Endothelial cell of umbilical vein (primary cell): ENCODE results near the gene NANOGP8. TPM values are rescaled to one million over a fixed set of nuclear protein-coding genes. Genes with fewer than 3 reads are reported as not detected.

ENCODE experiments used
- BruUV-seq: library from RNA; stranded (reverse); fragments of 400-500 nt; replicated peaks from 2 replicates; lab custom pipeline; 2021; lab: Mats Ljungman, UMichigan
- CTCF ChIA-PET: fragments of 300-600, 350-600 bp; sonication (Branson Sonifier 250); formaldehyde crosslinking; loops from one replicate; lab custom pipeline; 2021; ENCODE audit warnings: antibody characterized with exemption, inconsistent platforms; lab: Charles Lee
- POLR2A ChIA-PET: fragments of 300-600, 350-600 bp; sonication (Branson Sonifier 250); formaldehyde crosslinking; loops from one replicate; lab custom pipeline; 2021; ENCODE audit warnings: antibody characterized with exemption, inconsistent platforms; lab: Charles Lee
- DNase-seq: peaks from one replicate; pipeline ENCODE4 v3.0.0-alpha.2; 2011; ENCODE audit warnings: low read depth, low spot score
- FAIRE-seq: peaks from 2 replicates; lab custom pipeline; 2011; peaks lifted over from hg19 to GRCh38; lab: Jason Lieb, UNC
- H2AFZ ChIP-seq: 2 replicates; pipeline ENCODE4 v1.6.0; 2012; ENCODE audit warnings: low read depth, low read length, control low read depth, inconsistent platforms
- H3K27ac ChIP-seq: 2 replicates; pipeline ENCODE4 v1.5.1; 2011; ENCODE audit warnings: low read depth, mild to moderate bottlenecking, control low read depth, low read length, moderate library complexity; ENCODE audit not compliant: insufficient read depth
- H3K27me3 ChIP-seq, 2 experiments: 2 replicates each; pipeline versions ENCODE4 v1.6.0 to v1.6.1; 2011; ENCODE audit warnings: low read length in 2 of 2, mixed read lengths in 1 of 2; ENCODE audit not compliant: control insufficient read depth in 2 of 2, insufficient read depth in 2 of 2
- H3K36me3 ChIP-seq, 2 experiments: 2 replicates in 1 of 2; 3 replicates in 1 of 2; pipeline ENCODE4 v1.5.1; 2011; ENCODE audit warnings: low read length in 2 of 2, mild to moderate bottlenecking in 1 of 2, moderate library complexity in 1 of 2; ENCODE audit not compliant: control insufficient read depth in 2 of 2, insufficient read depth in 2 of 2; ENCODE audit errors: extremely low read depth in 1 of 2
- H3K4me1 ChIP-seq: 3 replicates; pipeline ENCODE4 v1.5.1; 2011; ENCODE audit warnings: mild to moderate bottlenecking, low read length; ENCODE audit not compliant: control insufficient read depth, insufficient read depth; ENCODE audit errors: extremely low read depth
- H3K4me2 ChIP-seq: 2 replicates; pipeline ENCODE4 v1.6.1; 2011; ENCODE audit warnings: low read length, control low read depth, mixed read lengths; ENCODE audit not compliant: insufficient read depth
- H3K4me3 ChIP-seq, 3 experiments: fragments of 200-600 bp in 1 of 3; sonication (generic), shearing (Covaris generic) in 1 of 3; replicated peaks in 1 of 3; 2 replicates each; pipeline ENCODE4 v1.5.1; 2011 to 2016; ENCODE audit warnings: control low read depth in 3 of 3, low read length in 3 of 3, mild to moderate bottlenecking in 2 of 3, inconsistent platforms in 1 of 3, low read depth in 1 of 3, moderate library complexity in 1 of 3; ENCODE audit not compliant: insufficient read depth in 1 of 3
- H3K79me2 ChIP-seq: 2 replicates; pipeline ENCODE4 v1.6.0; 2012; ENCODE audit warnings: low read length, inconsistent platforms; ENCODE audit not compliant: control insufficient read depth, insufficient read depth
- H3K9ac ChIP-seq: replicated peaks from 2 replicates; pipeline ENCODE3; 2011; ENCODE audit warnings: low read length, control low read depth; ENCODE audit not compliant: insufficient read depth; ENCODE audit errors: extremely low read depth
- H3K9me1 ChIP-seq: replicated peaks from 3 replicates; pipeline ENCODE4 v1.6.0; 2011; ENCODE audit warnings: mild to moderate bottlenecking, low read length; ENCODE audit not compliant: control insufficient read depth, insufficient read depth; ENCODE audit errors: extremely low read depth
- H3K9me3 ChIP-seq: replicated peaks from 2 replicates; pipeline ENCODE4 v1.5.1; 2012; ENCODE audit warnings: low read length, inconsistent platforms; ENCODE audit not compliant: control insufficient read depth, insufficient read depth
- H4K20me1 ChIP-seq: replicated peaks from 2 replicates; pipeline ENCODE3; 2011; ENCODE audit warnings: mild to moderate bottlenecking, low read length; ENCODE audit not compliant: control insufficient read depth, insufficient read depth; ENCODE audit errors: extremely low read depth
- EZH2 ChIP-seq: IDR thresholded peaks from 2 replicates; pipeline ENCODE4 v1.6.1; 2012; ENCODE audit warnings: borderline replicate concordance, low read depth, mild to moderate bottlenecking, moderate library complexity, low read length, inconsistent platforms; ENCODE audit not compliant: severe bottlenecking
- FOS ChIP-seq: IDR thresholded peaks from 2 replicates; pipeline ENCODE4 v1.6.1; 2011; ENCODE audit warnings: mild to moderate bottlenecking, low read length, moderate library complexity, borderline replicate concordance; ENCODE audit not compliant: insufficient read depth
- GATA2 ChIP-seq: IDR thresholded peaks from 2 replicates; pipeline ENCODE4 v1.7.0; 2011; ENCODE audit warnings: low read depth, mild to moderate bottlenecking, moderate library complexity, mixed read lengths, low read length; ENCODE audit not compliant: insufficient read length, insufficient read depth
- JUN ChIP-seq: IDR thresholded peaks from 2 replicates; pipeline ENCODE4 v1.6.1; 2011; ENCODE audit warnings: borderline replicate concordance, low read depth; ENCODE audit not compliant: insufficient read length, insufficient read depth
- MYC ChIP-seq: IDR thresholded peaks from one replicate; pipeline ENCODE4 v1.6.1; 2011; ENCODE audit warnings: mild to moderate bottlenecking, low read depth, low read length
- POLR2A ChIP-seq: IDR thresholded peaks from 2 replicates; pipeline ENCODE4 v1.6.1; 2012; ENCODE audit warnings: low read depth, mild to moderate bottlenecking, control low read depth, low read length
- POLR2AphosphoS5 ChIP-seq: IDR thresholded peaks from 2 replicates; pipeline ENCODE4 v1.6.1; 2012; ENCODE audit warnings: low read depth, mild to moderate bottlenecking, control low read depth, low read length, moderate library complexity; ENCODE audit not compliant: insufficient read depth
- dilution Hi-C: fragments of 300-500 bp; cut with MboI; formaldehyde crosslinking; loops from one replicate; pipeline ENCODE4 v1.15.0; 2019; ENCODE audit warnings: low sequenced_read_pairs; ENCODE audit not compliant: extremely low pct_ligation_motif_present
- intact Hi-C: fragments of 100-400 bp; cut with micrococcal nuclease; formaldehyde crosslinking; loops from one replicate; pipeline ENCODE4 v1.10.0; 2022
- polyA plus RNA-seq, 4 experiments: library from polyadenylated mRNA; depleted of rRNA in 3 of 4; stranded (reverse) in 3 of 4; unstranded in 1 of 4; fragments of >200 nt; gene quantifications; 2 replicates each; pipeline versions ENCODE4 v1.2.1 to v1.2.3, GENCODE V29; 2011 to 2012; ENCODE audit warnings: missing spikeins in 1 of 4
- total RNA-seq: library from RNA; stranded (reverse); gene quantifications from 2 replicates; pipeline ENCODE4 v1.2.3, GENCODE V29; 2021
- TF ChIP-seq, protein P1 (sequence below), 2 donors: IDR thresholded peaks; 1 replicate in 1 of 2; 2 replicates in 1 of 2; pipeline ENCODE4 v1.5.1; 2011; ENCODE audit warnings: low read length in 2 of 2, mild to moderate bottlenecking in 2 of 2, moderate library complexity in 2 of 2, control low read depth in 1 of 2, inconsistent platforms in 1 of 2, low read depth in 1 of 2; ENCODE audit not compliant: insufficient read depth in 1 of 2; ENCODE audit errors: extremely low read depth in 1 of 2
- TF ChIP-seq, protein P2 (sequence below): IDR thresholded peaks from 2 replicates; pipeline ENCODE4 v1.6.1; 2011; ENCODE audit not compliant: insufficient read depth, insufficient read length

The NANOGP8 gene
- total and polyA plus RNA-seq, 2 donors (not counting 3 experiments of a cell fraction or from before 2014, with no cell fraction given) = not detected

DNA sequence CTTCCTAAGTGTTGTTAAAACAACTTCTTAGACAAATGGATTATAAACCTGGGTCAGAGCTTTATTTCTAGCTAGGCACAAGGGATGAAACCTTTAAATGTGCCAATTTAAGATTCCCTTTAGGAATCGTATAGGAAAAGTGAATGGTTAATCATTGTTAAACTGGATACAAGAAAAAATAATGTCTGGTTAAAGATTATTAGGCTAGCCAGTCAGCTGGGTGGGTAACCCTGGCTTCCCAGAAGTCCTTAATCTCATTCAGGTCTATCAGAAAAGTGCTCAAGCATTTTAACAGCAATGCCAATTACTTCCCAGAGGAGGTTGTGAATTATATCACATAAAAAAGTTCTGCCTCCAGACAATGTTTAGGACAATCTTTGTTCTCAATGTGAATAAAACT is 37.6 kb downstream of the NANOGP8 start:
- ChIA-PET POLR2A (no interaction called here), CTCF (no interaction called here)
- Histone ChIP-seq H3K4me1 (no peaks in the 10 kb centered on the region), H4K20me1 (no peaks in the 10 kb centered on the region), H3K9me1 (no peaks in the 10 kb centered on the region), H2AFZ (no peak overlapping the region), H3K9me3 (no peaks in the 10 kb centered on the region), H3K27ac (no peak overlapping the region), H3K79me2 (no peaks in the 10 kb centered on the region), H3K4me2 (no peak overlapping the region), H3K36me3 (no peaks in the 10 kb centered on the region), H3K9ac (no peak overlapping the region), H3K4me3 (no peak overlapping the region), H3K27me3 (peaks cover 0 to 2% of the 10 kb centered on the region in 2 experiments)
- TF ChIP-seq JUN (no peak), POLR2AphosphoS5 (no peak)
- TF ChIP-seq, protein P1, sequence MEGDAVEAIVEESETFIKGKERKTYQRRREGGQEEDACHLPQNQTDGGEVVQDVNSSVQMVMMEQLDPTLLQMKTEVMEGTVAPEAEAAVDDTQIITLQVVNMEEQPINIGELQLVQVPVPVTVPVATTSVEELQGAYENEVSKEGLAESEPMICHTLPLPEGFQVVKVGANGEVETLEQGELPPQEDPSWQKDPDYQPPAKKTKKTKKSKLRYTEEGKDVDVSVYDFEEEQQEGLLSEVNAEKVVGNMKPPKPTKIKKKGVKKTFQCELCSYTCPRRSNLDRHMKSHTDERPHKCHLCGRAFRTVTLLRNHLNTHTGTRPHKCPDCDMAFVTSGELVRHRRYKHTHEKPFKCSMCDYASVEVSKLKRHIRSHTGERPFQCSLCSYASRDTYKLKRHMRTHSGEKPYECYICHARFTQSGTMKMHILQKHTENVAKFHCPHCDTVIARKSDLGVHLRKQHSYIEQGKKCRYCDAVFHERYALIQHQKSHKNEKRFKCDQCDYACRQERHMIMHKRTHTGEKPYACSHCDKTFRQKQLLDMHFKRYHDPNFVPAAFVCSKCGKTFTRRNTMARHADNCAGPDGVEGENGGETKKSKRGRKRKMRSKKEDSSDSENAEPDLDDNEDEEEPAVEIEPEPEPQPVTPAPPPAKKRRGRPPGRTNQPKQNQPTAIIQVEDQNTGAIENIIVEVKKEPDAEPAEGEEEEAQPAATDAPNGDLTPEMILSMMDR (IDR thresholded peaks at IDR 0.05; ENCODE audit: extremely low read depth in 1 of 2, insufficient read depth in 1 of 2, low read depth in 1 of 2, low read length in 2 of 2) = no peak
- intact Hi-C loops = no loop called here
- no peak for FAIRE-seq
- BruUV-seq = no TSS peak
- no peak for DNase-seq
- dilution Hi-C loops = no loop called here

DNA sequence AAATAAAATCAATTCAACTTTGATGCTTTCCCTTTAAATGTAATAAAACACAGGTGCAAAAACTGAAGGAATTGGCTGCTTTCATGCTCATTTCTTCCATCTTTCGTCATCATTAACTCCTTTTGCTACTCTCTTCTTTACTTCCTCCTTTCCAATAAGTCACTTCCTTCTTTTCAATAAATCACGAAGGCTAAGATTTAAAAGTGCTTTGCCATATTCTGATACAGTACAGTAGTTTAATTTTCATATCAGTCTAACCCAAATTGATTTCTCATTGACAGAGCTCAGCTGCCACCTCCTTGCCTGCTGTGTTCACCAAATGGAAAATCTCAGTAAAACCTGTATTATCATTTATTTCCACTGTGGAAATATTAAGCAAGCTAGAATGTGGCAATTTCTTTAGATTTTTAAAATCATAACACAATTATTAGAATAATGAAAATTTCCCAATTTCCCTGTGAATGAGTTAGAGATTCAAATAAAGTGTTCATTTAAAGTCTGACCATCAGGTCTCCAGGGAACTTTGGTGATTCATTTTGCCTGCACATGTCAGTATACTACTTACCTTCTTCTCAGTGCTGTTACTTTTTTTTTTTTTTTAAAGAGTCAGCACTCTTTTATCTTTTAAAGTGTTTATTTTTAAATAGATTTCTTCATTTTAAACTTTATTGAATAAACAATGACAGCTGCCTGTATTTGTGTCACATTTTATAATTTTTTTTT is 41.6 kb downstream of the NANOGP8 start:
- TF ChIP-seq, protein P2, sequence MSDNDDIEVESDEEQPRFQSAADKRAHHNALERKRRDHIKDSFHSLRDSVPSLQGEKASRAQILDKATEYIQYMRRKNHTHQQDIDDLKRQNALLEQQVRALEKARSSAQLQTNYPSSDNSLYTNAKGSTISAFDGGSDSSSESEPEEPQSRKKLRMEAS = no peak
- TF ChIP-seq FOS (no peak), EZH2 (no peak), POLR2A (no peak), JUN (no peak), GATA2 (no peak), POLR2AphosphoS5 (no peak), MYC (no peak)
- TF ChIP-seq, protein P1 (IDR thresholded peaks at IDR 0.05; ENCODE audit: extremely low read depth in 1 of 2, insufficient read depth in 1 of 2, low read depth in 1 of 2, low read length in 2 of 2) = no peak
- ChIA-PET POLR2A (no interaction called here), CTCF (no interaction called here)
- Histone ChIP-seq H3K4me2 (no peak overlapping the region), H3K27ac (no peak overlapping the region), H3K9me1 (no peaks in the 10 kb centered on the region), H3K79me2 (no peaks in the 10 kb centered on the region), H3K4me3 (no peak overlapping the region), H3K4me1 (no peaks in the 10 kb centered on the region), H3K9ac (no peak overlapping the region), H3K9me3 (no peaks in the 10 kb centered on the region), H4K20me1 (no peaks in the 10 kb centered on the region), H3K36me3 (no peaks in the 10 kb centered on the region), H2AFZ (no peak overlapping the region), H3K27me3 (no peaks in the 10 kb centered on the region)
- DNase-seq (no peak), FAIRE-seq (no peak)
- no TSS peak for BruUV-seq
- intact Hi-C loops (no loop called here), dilution Hi-C loops (no loop called here)
